Left cardiac atrium (tissue), 4 donors: Measurements from ENCODE around the gene MUC4. TPM values are rescaled to one million over a fixed set of nuclear protein-coding genes. Genes with fewer than 3 reads are reported as not detected.
"Not testable (repeated sequence)": the region's sequence is repeated elsewhere in the genome, so short reads cannot be mapped to it uniquely, and the experiment has no call there.

Source experiments
- ATAC-seq, 2 donors: fragments of 200-7000 bp; cut with Tn5 transposase; one replicate each; pipeline ENCODE4 v1.9.1; 2020; ENCODE audit warnings: mild to moderate bottlenecking in 2 of 2, moderate library complexity in 2 of 2
- DNase-seq: peaks from one replicate; pipeline ENCODE4 v3.0.0-alpha.2; 2020
- intact Hi-C, 2 donors: fragments of 100-400 bp; cut with DNase I; formaldehyde crosslinking; loops; one replicate each; pipeline versions ENCODE4 v1.14.1 to v1.15.1; 2022 to 2023
- total RNA-seq, 2 donors: library from RNA; stranded (reverse); fragmentation: NEBNext Ultra II Directional; extraction: Animal tissue kit (Norgen Biotek cat#: 25700); gene quantifications; one replicate each; pipeline ENCODE4 v1.2.1, GENCODE V29; 2021
- donor health status: DM: no; HTN: yes; CAD: no.
- donor health status: DM: no; HTN: yes; CAD: no; lungs with severe emphysema.
- donor health status: DM: yes; HTN: yes; CAD: no.
- donor health status: Dilated cardiomyopathy.

The MUC4 gene
- total RNA-seq, 2 donors from 2014 or later: not detected

- no peak for ATAC-seq
- intact Hi-C loops: loop anchor here in 1 of 2 donors (5.0 kb wide), 1 partner anchor 56 kb away; no protein-coding TSS in a partner anchor
- DNase-seq: no peak
Observed at GRCh38 chr3:195838714-195839113, 27.0 kb upstream of the MUC4 start.

DNA sequence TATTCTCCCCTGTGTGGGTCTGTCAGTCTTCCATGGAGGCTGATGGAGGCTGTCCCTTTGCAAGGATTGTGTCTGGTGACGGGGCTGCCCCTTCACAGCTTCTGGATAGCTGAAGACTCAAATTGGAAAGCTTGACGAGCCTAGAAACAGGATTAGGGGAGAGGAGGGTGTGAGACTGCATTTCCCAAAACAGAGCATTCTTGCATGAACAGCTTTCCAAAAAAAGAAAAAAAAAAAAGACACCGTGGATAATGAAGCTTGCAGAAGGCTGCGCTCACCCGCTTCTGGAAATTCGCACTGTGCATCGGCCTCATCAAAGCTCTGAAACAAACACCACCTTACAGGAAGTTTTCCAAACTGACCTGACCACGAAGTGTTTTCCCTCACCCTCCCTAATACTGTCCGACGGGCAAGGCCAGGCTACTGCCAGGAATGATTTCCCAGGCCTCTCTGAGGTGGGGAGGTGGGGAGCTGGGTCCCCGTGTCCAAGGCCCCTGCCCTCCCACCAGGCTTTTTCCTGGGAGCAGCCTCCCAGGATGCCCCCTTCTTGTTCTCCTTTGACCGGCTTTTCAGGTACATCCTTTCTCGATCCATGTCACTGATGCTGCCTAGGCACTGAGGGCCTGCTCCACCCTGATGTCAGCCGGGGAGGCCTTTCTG lies 24.9 kb upstream of the MUC4 start:
- DNase-seq: no peak
- no peak for ATAC-seq
- intact Hi-C loops: loop anchor here in 1 of 2 donors (5.0 kb wide), 1 partner anchor 54 kb away; no protein-coding TSS in a partner anchor

- no peak for DNase-seq
- ATAC-seq: no peak
- intact Hi-C loops: loop anchor here in 1 of 2 donors (5.0 kb wide), 1 partner anchor 53 kb away; no protein-coding TSS in a partner anchor
Observed at GRCh38 chr3:195835791-195836190, 24.1 kb upstream of the MUC4 start.

DNA sequence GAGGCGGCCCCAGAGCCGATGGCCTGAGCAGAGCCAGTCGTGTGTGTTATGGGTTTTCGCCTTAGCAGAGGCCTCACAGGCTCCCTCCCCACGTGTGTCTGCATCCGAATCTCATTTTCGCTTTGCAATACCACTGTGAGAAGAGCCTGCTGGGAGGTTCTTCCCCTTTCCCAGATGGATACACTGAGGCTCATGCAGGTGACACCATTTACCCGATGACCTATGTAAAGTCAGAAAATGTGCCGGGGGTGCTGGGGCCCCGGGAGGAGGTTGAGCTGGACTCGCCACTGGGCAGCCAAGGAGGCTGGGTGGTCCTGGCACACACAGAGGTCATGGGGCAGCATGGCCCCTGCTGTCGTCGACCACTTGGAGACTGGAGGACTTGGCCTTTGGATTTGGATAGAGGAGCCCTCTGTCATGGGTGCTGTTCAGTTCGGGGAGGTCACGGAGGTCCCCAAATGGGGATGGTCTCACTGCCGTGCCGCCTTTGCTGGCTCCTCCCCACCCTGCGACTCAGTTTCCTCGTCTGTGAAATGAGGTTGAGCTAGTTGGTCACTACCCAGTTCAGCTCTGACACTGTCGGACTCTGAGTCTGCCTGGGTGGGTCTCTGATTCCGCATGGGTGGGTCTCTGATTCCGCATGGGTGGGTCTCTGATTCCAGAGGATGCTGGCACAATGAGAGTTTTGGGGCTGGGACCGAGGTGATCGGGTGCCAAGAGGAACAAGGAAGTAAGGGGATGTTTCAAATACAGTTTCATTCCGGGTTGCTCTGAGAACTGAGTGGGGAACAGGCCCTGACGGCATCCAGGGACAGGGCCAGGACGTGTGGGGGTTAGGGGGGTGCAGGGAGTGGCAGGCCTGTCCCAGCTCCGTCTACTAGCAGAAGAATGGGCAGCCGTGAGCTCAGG lies 23.2 kb upstream of the MUC4 start:
- intact Hi-C loops: loop anchor here in 1 of 2 donors (5.0 kb wide), 1 partner anchor 53 kb away; no protein-coding TSS in a partner anchor
- no peak for DNase-seq
- ATAC-seq: no peak

GRCh38 chr3:195829897-195830254 lies 18.1 kb upstream of the MUC4 start:
- intact Hi-C loops: no loop called here
- DNase-seq (no peak), ATAC-seq (no peak)

DNA sequence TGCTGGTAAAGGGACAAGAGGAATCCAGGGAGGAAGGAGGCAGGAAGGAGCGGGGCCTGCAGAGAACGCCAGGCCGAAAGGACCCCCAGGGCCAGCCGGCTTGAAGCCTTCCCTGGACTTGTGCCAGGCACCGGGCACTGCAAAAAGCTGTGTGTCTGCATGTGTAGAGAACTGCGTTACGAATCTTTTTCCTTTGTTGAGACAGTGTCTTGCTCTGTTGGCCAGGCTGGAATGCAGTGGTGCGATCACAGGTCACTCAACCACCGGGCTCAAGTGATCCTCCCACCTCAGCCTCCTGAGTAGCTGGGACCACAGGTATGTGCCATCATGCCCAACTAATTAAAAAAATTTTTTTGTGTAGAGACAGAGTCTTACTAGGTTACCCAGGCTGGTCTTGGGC lies 17.0 kb upstream of the MUC4 start:
- intact Hi-C loops: no loop called here
- DNase-seq: no peak
- no peak for ATAC-seq

DNA sequence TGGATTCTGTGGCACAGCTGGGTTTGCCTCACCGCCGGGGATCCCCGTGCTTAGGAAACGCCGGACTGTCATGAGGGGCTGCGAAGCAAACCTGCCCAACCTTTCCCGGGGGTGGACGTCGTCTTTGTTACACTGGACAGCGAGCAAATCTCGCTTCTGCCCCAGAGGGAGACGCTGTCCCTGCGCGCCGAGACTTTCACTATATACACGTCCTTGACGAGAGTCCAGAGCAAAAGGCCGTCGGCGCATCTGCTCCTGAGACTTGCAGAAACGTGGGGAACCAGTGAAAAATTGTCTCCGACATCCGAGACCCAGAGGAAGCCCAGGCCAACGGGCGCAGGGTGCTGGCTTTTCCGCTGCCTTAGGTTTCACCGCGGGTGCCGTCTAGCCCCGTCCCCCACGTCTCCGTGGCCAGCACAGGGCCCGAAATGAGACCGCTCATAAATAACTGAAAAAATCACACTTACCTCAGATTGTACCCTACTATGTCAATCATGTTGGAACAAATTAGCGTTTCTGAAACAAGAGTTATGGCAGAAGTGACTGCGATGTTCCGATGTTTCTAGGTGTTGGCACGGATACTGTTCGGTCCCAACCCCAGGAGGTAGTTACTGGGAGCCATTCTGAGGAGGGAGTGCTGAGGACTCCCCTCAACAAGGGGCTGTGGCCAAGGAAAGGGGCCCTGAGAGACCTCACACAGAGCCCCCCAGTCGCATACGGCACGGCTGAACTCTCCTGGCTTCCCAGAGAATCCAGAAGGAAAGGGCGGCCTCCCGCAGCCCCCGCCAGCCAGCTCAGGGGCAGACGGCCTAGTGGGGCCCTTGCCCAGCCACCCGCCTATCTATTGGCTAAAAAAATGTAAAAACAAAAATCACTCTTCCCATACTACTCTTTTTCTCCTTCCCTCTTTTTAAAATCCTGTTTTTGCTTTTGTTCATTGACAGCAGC lies 14.4 kb upstream of the MUC4 start:
- ATAC-seq: no peak
- no peak for DNase-seq
- intact Hi-C loops: no loop called here

DNA sequence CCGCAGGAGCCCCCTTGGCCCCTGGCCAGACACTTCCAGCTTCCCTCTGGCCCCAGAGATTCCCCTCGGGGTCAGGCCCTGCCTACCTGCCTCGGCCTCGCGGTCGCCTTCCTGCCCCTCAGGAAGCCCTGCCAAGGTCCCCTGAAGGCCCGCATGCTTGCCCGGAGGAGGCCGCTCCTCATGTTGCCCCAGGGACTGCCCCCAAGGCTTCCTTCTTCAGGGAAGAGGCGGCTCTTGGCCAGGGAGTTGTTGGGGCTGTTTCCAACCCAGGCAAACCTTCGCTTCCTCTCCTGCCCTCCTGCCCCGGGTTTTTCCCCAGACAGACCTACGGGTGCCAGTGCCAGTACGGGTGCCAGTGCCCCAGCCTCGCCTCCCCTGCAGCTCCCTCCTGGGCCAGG lies 13.5 kb upstream of the MUC4 start:
- no peak for DNase-seq
- ATAC-seq: no peak
- intact Hi-C loops: no loop called here

GRCh38 chr3:195824425-195825190 lies 12.9 kb upstream of the MUC4 start:
- ATAC-seq, intact Hi-C loops, DNase-seq: not testable (repeated sequence)

DNA sequence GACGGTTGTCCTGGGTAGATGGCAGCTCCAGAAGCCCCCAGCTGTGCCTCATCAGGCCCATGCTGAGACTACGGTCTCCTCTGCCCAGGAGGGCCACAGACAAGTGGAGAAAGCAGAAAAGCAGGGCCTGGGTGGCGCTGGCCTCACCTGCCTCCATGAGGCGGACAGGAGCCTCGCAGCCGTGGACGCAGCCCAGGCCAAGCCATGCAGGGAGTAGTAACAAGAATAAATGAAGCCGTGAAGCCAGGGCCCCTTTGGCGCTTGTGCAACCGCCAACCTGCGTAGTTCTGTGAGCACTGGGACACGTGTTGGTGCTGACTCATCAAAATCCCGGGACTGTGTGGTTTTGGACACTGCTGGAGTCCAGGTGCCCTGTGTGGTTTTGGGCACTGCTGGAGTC lies 12.3 kb upstream of the MUC4 start:
- intact Hi-C loops: no loop called here
- ATAC-seq (no peak), DNase-seq (no peak)

GRCh38 chr3:195823280-195823679 lies 11.6 kb upstream of the MUC4 start:
- DNase-seq (no peak), ATAC-seq (peak in 1 of 2 donors; percentile 38)
- intact Hi-C loops: no loop called here

GRCh38 chr3:195822131-195822696 lies 10.5 kb upstream of the MUC4 start:
- intact Hi-C loops: no loop called here
- ATAC-seq (no peak), DNase-seq (no peak)

GRCh38 chr3:195821403-195822130 lies 9.8 kb upstream of the MUC4 start:
- intact Hi-C loops: no loop called here
- no peak for ATAC-seq
- DNase-seq: no peak

- intact Hi-C loops: no loop called here
- ATAC-seq: no peak
- no peak for DNase-seq
Observed at GRCh38 chr3:195820901-195821300, 9.2 kb upstream of the MUC4 start.

- intact Hi-C loops: no loop called here
- DNase-seq (no peak), ATAC-seq (no peak)
Observed at GRCh38 chr3:195820186-195820585, 8.5 kb upstream of the MUC4 start.

DNA sequence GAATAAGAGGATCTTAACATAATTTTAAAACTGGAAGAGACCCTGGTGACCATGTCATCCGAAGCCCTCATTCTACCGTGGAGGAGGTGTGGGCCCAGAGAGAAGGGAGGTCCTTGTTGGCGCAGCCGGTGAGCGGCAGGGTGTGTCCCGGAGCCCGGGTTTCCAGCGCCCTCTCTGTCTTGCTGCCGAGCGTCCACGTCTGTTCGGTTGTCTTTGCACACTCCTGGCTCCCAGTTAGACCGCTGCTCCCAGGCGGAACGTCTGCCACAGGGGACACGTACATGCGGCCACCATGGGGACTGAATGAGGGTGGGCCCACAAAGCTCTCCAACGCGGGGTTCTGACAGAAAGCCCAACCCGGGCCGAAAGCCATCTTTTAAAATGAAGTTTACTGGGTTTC lies 6.6 kb upstream of the MUC4 start:
- intact Hi-C loops: no loop called here
- ATAC-seq (no peak), DNase-seq (no peak)

DNA sequence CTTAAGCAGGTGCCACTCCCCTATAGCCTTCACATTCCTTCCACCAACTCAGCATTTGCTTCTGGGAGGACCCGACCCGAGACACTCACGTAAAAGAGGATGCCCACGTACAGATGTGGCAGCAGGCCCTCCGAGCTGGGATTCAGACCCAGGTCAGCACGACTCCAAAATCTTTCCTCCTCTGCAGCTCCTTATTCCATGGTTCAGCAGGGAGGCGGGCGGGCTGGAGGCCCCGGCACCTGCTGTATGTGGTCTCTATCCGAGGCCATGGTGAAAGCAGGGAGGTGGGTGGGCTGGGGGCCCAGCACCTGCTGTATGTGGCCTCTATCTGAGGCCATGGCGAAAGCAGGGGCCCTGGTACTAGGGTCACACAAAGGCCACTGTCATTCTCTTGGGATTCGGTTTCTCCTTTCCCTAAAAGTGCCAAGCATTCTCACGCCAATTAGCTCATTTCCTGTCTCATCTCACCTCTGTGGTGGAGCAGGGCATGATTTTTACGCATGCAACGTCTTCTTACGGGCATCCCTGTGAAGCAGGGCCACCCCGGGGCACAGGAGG lies 5.9 kb upstream of the MUC4 start:
- intact Hi-C loops: no loop called here
- DNase-seq (no peak), ATAC-seq (no peak)
